Activated CD4-positive, CD25-positive, alpha-beta regulatory T cell treated with anti-CD3 and anti-CD28 coated beads, Interleukin-2, amount 50 U/mL, for 72 hours (primary cell): ENCODE measurements around the gene MYO15A.

Source experiments
- DNase-seq: peaks from one replicate; pipeline ENCODE4 v3.0.0; 2021

Gene MYO15A

DNA sequence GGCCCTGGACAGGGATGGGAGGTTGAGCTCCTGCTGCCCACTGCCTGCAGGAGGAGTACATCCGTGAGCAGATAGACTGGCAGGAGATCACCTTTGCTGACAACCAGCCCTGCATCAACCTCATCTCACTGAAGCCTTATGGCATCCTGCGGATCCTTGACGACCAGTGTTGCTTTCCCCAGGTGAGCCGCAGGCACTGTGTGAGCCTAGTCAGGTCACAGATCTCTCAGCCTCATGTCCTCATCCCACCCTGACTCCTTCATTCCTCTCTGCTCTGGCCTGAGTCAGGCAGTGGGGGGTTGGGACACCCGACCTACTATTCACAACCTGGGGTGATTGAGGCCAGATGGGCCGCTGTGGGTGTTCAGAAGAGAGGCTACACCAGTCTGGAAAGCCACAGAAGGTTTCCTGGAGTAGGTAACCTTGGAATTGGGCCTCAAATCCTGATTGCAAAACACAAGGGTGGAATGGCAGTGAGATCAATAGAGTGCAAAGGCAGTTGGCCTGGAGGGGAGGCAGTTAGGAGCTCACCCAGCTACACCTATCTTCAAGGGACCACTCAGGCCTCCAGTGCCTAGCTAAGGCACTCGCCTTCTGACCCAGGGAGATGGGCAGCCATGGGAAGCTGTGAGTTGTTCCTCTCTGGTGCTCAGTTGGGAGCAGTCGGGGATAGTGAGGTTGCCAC is 29.7 kb downstream of the MYO15A start:
- no peak for DNase-seq

DNA sequence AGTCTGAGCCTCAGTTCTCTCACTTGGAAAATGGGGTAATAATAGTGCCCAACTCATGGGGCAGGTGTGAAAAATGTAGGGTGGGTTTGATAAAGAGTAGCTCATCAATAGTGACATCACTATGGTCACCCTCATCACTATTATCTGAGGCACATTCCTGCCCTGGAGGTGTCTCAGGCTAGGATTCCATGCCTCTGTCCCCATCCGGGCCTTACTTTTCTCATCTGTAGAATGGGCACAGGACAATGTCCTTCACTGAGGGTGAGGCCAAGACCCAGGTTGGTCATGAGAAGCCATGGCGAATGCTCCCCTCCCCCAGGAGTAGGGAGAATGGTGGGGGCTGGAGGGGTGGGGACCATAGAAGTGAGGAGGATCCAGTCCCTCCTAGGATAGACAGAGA is 30.5 kb downstream of the MYO15A start:
- no peak for DNase-seq

DNA sequence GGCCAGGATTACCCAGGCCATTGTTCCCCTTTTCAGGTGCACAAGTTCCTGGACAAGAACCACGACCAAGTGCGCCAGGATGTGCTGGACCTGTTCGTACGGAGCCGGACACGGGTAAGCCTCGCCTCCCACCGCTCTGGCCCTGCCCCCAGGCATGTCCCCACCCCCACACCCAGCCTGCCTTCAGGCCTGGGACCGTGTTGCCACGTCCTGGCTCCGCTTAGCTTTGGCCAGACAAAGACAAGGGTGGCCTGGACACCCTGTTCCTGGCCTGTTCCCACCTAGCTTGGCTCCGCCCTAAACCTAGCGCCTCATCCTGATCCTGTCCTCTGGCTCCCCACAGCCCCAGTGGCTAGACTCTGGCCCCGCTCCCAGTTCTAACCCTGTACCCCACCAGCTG is 30.9 kb downstream of the MYO15A start:
- DNase-seq, result no peak

DNA sequence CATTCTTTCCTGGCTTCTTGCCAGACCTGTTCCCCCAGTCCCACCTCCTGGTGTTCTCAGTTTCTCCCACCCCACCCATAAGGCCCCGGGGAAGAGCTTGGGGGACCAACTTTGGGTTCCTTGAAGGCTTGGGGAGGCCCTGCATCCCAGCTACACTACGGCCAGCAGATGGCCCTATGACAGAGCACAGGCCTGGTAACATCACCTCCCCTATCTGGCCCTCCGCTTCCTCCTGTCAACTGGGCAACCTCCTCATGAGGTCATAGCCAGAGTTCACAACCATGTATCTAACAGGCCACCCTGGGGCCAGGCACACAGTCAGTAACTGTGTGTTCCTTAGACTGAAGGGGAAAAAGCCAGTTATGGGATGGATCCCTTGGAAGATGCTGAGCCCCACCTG is 31.4 kb downstream of the MYO15A start:
- DNase-seq, result no peak

DNA sequence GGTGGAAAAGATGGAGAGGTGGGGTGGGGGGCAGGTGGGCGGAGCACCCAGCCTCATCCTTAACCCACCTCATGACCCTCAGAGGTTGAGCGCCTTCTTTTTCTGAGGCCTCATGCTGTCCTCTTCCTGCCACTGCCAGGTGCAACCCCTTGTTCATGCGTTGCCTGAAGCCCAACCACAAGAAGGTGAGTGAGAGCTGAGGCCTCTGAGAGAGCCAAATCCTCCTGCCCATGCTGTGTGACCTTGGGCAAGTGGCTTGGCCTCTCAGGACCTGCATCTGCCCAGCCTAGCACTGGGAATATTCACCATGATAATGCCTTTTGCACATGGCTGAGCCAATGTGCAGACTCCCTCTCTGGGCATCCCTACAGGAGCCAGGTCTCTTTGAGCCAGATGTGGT is 32.1 kb downstream of the MYO15A start:
- DNase-seq, result no peak

DNA sequence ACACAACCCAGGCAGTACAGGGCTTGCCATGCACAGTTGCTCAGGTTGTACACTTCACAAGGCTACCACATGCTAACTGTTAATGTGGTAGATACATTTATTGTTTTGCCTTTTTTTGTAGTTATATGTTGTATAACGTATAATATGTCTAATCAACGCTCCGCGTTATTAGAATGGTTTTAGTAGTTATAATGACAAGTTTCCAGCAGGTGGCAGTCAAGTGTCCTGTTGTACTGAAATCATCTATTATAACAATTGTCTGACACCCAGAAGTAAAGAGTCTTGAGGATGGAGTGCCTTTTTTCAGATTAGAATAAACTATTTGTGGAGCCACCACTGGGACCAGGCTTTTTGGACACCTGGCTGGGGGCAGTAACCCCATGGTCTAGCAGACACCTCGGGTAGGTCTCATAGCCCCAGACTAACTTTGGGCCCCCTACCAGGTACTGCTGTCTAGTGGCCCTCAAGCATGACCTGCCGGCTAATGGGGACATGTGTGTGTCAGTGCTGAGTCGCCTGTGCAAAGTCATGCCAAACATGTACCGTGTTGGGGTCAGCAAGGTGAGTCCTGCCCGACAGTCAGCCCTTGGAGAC is 32.8 kb downstream of the MYO15A start:
- no peak for DNase-seq

DNA sequence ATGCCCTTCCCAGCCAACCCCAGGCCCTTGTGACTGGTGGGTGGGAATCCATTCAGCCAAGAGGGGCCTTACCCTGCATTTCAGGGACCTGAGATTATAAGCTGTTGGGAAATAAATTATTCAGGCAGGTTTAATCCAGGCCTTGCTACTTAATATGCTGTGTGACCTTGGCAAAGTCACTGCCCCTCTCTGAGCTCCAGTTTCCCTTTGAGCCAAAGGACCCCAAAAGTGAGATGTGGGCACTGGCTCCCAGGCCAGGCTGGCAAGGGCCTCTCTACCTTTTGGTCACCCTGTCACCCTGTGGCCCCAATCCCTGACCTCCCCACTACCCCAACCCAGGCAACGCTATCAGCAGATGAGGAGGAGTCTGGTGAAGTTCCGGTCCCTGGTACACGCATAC is 33.9 kb downstream of the MYO15A start:
- DNase-seq, result no peak

DNA sequence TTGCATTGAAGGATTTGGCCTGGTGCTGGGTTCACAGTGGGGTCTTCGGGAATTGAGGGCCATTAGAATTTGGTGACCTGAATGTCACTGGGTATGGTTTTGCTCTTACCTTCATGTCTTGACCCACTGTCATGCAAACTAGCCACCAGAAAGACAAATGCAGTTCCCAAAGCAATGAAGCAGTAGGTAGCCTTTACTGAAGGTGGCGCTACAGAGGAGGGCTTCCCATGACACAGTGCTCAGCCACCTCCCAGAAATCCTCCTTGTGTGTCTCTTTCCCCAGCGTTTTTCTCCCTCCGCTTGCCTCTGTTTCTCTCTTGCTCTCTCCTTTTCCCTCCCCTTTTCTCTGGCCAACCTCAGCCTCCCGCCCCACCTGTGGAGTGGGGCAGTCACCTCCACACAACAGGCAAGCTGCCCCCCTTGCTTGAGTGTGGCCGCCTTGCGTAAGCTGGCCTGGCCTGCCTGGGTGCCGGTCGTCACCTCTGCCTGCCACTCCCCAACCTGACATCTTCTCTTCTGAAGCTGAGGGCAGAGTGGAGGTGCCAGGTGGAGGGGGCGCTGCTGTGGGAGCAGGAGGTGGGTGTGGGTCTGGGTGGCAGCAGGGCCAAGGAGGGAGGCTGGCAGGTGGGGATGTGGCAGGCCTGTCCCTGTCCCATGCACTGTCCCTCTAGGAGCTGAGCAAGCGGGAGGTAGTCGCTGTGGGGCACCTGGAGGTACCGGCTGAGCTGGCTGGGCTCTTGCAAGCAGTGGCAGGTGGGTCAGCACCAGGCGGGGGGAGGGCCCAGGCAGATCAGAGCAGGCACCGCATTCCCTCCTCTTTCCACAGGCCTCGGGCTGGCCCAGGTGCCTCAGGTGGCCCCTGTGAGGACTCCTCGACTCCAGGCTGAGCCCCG is 34.7 kb downstream of the MYO15A start:
- DNase-seq, result no peak

DNA sequence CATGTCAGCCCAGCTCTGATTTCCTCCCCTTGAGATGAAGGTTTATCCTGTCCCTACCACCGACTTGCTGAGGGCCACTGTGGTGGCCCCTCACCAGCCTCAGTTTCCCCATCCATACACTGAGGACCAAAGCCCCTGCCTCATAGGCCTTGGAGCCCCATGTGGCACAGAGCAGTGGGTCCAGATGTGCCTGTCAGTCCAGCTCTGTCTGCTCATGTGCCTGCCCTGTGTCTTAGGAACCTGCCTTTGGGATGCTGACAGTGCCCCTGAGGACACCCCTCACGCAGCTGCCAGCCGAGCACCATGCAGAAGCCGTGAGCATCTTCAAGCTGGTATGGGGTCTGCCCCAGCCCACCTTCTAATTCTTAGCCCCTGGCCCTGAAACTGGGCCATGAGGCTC is 35.7 kb downstream of the MYO15A start:
- no peak for DNase-seq

DNA sequence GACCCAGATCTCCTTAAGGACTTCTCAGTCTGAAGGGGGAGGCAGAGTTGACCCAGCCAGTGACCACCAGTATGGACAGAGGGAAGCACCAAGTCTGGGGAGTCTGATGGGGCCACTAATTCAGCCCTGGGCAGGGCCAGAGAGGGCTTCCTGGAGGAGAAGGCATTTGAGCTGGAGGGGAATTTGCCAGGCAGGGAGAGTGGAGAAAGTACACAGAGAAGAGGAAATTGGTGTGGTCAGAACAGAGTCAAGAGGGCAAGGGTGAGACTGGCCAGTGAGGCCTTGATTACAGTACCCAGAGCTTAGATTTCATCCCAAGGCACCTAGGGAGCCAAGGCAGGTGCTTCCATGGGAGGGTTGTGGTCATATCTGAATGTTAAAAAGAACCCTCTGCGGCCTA is 36.3 kb downstream of the MYO15A start:
- no peak for DNase-seq

DNA sequence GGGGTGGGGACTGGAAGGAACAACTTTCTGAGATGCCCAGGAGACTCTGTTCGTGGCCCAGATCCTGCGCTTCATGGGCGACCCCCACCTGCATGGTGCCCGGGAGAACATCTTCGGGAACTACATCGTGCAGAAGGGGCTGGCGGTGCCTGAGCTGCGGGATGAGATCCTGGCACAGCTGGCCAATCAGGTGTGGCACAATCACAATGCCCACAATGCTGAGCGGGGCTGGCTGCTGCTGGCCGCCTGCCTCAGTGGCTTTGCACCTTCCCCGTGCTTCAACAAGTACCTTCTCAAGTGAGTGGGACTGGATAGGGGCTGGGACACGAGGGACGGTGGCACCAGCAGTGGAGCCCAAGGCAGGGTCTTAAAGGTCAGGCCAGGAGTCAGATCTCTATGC is 37.3 kb downstream of the MYO15A start:
- no peak for DNase-seq

DNA sequence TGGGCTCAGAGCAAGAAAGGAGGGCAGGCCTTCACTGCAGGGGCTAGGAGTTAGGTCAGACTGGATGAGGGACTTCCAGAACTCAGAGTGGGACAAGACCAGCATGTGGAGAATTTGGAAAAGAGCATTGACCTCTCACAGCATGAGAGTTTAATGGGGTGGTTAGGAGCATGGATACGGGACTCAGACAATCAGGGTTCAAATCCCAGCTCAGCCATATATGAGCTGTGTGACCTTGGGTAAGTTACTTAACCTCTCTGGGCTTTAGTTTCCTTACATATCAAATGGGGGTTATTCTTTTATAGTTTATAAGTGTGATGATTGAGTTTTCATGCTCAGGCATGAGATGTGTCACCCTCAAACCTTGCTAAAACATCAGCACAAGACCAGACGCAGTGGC is 37.7 kb downstream of the MYO15A start:
- DNase-seq, result no peak

DNA sequence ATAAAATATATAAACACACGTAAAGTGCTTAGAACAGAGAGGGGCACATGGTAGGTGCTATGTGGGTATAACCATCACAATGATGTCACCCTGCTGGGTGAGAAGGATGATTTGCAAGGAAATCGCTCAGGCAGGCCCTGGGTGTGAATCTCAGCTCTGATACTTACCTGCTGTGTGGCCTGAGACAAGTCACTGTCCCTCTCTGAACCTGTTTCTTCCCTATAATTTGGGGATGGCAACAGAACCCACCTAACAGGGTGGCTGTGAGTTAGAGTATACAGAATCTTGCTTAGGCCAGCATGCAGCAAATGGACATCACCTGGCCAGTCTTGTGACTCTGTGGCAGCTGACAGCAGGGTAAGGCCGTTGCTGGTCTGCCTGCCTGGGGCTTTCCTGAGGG is 38.4 kb downstream of the MYO15A start:
- no peak for DNase-seq

DNA sequence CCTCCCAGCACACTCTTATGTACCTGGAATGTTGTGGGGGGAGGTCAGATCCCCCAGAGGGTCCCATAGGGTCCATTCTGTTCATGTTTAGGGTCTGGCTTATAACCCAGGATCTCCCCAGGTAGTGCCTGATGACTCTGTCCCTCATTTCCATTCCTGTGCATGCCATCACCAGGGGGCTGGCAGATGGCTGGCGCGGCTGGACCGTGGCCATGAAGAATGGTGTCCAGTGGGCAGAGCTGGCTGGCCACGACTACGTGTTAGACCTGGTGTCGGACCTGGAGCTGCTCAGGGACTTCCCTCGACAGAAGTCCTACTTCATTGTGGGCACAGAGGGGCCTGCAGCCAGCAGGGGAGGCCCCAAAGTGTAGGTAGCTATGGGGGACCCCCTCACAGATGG is 40.0 kb downstream of the MYO15A start:
- no peak for DNase-seq

DNA sequence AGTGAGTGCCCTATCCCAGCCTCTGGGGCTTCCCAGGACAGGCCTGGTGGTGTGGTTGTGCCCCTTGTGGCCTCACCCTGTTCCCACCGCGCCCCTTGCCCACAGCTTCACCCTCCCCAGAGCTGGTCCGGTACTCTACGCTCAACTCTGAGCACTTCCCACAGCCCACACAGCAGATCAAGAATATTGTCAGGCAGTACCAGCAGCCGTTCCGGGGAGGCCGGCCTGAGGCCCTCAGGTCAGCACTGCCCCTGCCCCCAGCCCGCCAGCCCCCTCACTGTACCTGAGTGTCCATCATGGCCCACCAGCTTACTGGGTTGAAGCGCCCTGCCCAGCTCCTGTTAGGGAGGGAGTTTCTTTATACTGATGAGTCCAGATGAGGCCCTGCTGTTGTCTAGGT is 42.7 kb downstream of the MYO15A start:
- DNase-seq, result no peak

DNA sequence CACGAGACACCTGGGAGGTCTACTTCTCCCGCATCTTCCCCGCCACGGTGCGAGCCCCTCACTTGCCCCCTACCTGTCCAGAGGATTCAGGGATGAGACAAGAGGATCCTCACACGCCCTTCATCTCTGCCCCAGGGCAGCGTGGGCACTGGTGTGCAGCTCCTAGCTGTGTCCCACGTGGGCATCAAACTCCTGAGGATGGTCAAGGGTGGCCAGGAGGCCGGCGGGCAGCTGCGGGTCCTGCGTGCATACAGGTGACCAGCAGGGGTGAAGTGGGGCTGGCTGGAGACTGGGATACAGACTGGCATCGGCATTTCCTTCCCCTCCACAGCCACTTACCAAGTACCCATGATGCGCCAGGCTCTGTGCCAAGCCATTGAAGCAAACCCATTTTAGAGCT is 46.6 kb downstream of the MYO15A start:
- DNase-seq, result no peak

DNA sequence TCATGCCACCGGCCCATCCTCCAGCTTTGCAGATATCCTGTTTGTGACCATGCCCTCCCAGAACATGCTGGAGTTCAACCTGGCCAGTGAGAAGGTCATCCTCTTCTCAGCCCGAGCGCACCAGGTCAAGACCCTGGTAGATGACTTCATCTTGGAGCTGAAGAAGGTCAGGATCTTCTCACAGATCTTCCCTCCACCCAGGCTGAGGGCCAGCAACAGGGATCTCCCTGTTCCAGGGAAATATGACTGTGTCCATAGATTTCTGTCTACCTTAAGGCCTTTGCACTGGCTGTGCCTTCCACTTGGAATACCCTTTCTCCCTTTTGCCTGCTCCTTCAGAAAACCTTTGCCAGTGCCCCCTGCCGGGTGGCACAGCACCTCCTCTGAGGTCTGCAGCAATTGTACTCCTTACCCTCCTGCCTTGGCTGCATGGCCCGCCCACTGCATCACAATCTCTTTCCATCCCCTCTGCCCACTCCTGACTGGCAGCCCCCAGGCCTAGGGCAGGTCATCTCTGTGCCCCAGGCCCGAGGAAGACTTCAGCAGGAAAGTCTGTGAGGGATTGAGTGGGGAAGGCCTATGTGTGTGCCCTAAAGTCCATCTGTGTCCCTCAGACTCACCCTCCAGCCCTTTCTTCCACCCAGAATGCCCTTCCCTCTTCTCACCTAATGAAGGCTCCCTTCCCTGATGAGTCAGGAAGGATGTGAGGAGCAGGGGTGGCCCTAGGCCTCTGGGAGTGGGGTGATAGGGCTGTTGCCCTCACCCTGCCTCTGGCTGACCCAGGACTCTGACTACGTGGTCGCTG is 47.8 kb downstream of the MYO15A start:
- no peak for DNase-seq

DNA sequence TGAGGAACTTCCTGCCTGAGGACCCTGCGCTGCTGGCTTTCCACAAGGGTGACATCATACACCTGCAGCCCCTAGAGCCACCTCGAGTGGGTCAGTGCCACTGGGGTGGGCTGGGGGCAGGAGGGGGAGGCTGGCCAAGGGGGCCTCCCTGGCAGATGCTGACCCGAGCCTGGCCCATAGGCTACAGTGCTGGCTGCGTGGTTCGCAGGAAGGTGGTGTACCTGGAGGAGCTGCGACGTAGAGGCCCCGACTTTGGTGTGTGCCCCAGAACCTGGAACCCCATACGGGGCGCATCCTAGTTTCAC is 48.4 kb downstream of the MYO15A start:
- DNase-seq, result no peak

DNA sequence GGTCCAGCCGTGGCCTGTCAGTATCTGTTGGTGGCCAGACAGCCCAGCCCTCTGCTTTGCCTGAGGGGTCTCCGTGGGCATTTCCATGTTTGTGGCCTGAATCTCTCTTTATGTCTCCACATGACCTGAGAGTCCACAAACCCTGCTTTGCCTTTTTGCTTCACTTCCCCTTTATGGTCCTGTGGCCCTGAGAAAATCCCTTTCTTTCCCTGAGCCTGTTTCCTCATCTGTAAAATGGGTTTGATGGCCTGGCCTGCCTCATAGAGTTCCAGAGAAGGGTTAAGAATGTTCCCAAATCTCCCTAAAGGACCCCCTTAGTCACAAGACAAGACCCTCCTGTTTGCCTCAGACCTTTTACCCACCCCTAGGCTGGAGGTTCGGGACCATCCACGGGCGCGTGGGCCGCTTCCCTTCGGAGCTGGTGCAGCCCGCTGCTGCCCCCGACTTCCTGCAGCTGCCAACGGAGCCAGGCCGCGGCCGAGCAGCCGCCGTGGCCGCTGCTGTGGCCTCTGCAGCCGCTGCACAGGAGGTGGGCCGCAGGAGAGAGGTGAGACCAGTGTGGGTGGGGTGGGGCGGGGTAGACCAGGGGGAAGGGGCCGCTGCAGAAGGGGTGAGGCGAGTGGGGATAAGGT is 48.9 kb downstream of the MYO15A start:
- no peak for DNase-seq

DNA sequence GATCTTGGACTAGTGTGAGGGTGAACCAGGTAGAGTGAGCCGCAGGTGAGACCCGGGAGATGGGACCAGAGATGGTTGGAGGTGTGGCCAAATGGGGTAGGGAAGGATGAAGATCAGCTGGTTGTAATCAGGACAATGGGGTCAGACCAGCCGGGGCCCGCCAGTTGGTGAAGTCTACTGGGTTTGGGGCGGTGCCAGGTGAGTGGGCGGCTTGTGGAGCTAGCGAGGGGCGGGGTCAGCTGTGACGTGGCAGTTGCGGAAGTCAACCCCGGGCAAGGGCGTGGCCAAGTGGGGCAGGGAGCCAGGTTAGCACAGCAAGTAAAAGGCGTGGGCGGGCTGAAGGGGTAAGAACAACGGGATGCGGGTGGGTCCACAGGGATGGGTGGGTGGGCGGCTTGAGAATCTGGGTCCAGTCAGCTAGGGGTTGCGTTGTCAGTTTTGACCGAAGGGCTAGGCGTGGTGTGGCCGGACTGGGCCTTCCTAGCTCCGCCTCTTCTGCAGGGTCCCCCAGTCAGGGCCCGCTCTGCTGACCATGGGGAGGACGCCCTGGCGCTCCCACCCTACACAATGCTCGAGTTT is 49.6 kb downstream of the MYO15A start:
- peak; percentile 97 for DNase-seq

DNA sequence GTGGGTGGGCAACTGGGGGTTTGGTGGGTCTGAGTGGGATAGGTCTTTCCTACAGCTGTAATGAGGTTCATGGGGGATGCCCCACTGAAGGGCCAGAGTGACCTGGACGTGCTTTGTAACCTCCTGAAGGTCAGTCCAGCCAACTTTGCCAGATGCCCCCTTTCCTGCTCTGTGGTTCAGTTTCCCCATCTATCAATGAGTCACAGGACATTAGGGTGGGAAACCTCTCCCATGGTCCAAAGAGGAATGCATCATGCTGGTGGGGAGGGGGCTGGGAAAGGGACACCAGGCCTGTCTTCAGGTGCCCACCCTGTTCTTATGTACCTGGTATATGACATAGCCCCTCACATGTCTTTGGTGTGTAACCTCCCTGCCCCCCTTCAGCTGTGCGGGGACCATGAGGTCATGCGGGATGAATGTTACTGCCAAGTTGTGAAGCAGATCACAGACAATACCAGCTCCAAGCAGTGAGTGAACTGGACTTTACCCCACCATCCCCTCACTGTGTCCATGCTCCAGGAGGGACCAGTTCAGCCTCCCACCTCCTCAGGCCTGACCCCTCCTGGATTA is 51.1 kb downstream of the MYO15A start:
- DNase-seq, result no peak

DNA sequence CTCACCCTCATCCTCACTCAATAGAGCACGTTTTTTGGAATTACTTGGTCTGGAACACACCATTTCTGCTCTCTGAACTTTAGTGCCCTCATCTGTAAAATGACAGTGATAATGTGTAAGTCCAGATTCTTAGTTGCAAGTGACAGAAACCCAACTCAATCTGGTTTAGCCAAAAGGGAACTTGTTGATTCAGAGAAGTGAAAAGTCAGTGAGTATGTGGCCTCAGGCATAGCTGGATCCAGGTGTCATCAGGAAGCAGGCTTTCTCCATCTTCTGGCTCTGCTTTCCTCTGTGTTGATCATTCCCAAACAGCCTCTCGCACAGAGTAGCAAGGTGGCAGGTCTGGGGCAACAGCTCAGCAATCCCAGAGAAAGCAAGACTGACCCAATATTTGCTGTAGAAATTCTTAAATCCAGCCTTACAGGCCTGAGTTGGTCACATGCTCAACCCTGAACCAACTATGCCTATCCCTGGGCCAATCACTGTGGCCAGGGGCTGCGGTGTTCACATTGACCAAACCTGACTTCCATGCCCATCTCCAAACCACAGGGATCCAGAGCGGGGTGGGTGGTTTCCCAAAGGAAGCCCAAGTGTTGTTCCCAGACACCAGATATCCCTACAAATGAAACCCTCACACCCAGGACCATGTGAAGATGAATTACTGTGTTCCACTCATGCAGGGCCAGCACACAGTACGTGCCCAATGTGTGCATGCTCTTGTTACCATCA is 51.7 kb downstream of the MYO15A start:
- DNase-seq, result no peak
